Activated T-cell treated with anti-CD3 and anti-CD28 coated beads for 48 hours (primary cell): ENCODE results near the gene RPTOR.

Source experiments
- DNase-seq: peaks from one replicate; pipeline ENCODE4 v3.0.0-alpha.2; 2020; ENCODE audit warnings: low read depth

RPTOR gene

DNA sequence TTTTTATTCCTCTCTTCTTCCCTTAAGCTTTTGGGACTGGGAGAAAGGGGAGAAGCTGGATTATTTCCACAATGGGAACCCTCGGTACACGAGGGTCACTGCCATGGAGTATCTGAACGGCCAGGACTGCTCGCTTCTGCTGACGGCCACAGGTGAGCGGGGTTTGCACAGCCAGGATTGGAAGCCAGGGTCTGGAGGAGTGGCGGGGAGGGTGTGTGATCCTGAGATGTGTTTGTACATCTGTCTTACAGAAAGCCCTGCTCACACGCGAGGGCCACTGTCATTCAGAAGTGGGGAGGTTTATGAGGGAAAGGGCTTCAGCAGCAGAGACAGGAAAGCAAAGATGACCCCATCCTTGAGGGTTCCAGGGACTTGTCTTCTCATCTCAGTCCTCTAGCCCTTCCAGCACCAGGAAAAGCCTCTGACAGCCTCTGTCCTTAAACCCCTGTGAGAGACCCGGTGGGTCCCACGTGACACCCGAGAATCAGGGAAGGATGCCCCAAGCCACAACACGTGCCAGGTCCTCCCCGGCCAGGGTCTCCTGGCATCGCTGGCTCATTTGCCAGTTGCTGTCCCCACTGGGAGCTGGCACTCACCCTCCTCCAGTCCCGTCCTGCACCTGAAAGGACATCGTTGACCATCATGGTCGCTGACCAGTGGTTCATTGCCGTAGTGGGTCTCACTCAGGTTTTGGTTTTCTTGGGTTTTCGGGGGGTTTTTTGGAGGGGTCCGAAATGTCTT is 402.7 kb downstream of the RPTOR start:
- DNase-seq = no peak

DNA sequence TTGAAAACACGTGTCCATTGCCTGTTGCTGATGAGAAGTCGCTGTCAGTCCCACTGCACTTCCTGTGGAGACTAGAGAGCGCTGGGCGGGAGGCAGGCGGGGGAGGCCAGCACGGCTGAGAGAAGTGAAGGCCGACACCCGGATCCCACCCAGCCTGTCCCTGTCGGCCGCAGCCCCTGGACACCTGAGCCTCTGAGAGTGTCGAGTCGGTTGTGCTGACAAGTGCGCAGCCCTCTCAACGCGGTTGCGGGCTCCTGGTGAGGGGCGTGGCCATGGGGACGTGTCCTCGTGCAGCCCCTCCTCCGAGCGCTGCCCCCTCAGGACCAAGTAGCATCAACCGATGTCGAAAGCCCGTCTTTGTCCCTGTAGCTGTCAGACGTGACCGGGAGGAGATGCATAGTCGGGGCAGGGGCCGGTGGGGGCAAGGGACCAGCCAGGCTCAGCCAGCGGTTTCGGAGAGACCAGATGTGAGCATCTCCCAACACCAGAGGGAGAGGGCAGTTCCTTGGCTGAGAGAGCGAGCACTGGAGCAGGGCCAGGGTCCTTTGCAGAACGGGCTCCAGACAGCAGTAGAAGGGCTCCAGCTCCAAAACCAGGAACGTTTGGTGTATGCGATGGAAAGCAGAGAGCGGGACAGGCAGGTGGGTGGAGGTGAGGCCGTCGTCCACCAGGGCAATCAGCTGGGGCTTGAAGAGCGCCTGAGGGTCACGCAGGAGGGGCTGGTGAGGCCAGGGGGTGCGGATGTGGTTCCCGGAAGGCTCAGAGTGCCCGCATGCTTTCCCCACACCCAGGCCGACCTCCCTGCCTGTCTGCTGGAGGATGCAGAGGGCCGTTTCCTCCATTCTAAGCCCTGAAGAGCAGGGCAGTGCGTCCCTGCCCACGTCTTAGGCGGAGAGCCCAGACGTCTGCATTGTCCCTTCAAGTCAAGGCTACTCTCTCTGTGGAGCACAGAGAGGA is 403.7 kb downstream of the RPTOR start:
- no peak for DNase-seq

DNA sequence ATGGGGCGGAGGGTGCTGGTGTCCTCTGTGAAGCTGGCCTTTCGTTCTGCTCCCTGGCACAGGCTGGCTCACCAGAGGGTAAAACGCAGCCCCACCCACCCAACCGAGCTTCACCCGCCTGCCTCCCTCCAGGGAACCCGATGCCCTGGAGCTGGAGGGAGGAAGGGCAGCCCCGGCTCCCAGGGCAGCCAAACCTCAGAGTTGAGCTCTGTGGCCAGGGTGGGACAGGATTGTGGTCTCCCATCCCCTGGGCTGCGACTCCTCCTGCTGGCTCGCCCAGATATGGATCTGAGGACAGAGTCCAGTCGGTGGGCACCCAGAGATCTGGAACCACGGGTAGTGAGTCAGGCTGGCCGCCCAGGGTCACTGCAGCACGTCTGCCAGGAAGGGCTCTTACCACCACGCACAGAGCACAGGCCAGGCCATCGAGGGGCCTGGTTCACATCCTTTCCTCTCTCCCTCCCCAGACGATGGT is 404.4 kb downstream of the RPTOR start:
- DNase-seq = no peak

GRCh38 chr17:80949451-80950421 is 405.1 kb downstream of the RPTOR start:
- no peak for DNase-seq

- no peak for DNase-seq
These were observed 406.0 kb downstream of the RPTOR start for GRCh38 chr17:80950466-80951120.

GRCh38 chr17:80951121-80952090 is 406.8 kb downstream of the RPTOR start:
- no peak for DNase-seq

- DNase-seq = no peak
These were observed 407.7 kb downstream of the RPTOR start for GRCh38 chr17:80952291-80952690.

DNA sequence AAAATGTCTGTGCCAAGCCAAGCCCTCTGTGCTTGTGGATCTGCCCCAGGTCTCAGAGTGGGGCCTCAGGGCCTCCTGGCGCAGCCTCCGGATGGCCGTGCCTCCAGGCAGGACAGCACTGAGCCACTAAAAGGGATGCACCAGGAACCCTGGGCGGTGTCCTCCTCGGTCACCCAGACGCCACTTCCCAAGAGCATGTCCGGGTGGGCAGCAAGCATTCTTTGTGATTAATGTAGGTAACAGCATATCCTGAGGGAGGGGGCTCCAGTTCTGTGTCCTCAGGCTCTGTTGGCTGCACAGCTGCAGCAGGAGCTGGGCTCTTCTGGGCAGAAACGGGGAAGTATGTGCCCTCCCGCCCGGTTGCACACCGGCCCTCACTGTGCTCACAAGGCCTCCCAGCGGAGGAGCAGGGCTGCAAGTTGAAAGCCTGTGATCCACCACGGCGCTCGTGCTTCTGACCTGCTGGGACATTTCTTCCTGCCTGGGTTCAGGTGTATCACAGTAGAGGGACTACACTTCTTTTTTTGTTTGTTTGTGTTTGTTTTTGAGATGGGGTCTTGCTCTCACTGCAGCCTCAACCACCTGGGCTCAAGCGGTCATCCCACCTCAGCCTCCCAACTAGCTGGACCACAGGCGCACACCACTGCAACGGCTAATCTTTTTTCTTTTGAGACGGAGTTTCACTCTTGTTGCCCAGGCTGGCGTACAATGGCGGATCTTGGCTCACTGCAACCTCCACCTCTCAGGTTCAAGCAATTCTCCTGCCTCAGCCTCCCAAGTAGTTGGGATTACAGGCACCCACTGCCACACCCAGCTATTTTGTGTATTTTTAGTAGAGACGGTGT is 409.1 kb downstream of the RPTOR start:
- no peak for DNase-seq

DNA sequence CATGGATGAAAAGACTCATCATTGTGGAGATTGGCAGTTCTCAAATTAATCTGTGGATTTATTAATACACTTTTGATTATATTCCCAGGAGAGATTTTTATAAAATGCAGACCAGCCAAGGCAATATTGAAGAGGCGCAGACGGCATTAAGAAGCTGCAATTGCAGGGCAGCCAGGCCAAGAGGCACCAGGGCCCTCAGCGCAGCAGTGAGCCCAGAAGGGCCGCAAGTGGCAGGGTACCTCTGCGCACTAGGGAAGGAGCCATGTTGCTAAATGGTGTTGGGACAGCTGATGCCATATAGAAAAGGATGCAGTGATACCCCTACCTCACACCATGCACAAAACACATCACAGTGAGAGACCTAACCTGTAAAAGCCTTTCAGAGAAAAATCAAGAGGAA is 410.4 kb downstream of the RPTOR start:
- no peak for DNase-seq

DNA sequence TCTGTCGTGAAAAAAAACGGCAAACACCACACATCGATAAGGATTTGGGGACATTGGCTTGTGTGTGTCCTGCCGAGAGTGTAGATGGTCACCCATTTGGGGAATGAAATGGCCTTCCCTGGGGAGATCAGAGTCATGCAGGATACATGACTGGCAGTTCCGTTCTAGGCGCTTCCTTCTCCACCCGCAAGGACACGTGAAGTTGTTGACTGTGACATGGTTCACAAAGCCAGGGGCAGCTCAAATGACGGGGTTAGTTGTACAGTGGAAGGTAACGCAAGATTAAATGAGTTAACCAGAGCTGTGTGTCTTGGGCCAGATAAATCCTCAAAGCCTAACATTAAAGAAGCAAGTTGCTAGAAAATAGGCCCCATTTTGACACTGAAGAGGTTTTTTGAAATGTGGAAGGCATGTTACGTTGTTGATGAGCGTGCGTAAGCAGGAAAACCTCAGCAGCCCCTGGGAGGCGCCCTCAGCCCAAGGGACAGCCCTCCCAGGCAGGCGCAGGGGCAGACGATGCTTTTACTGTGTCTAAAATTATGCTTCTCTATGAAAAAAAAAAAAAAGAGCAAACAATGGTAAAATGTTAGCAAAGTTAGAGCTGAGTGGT is 411.1 kb downstream of the RPTOR start:
- DNase-seq = no peak

DNA sequence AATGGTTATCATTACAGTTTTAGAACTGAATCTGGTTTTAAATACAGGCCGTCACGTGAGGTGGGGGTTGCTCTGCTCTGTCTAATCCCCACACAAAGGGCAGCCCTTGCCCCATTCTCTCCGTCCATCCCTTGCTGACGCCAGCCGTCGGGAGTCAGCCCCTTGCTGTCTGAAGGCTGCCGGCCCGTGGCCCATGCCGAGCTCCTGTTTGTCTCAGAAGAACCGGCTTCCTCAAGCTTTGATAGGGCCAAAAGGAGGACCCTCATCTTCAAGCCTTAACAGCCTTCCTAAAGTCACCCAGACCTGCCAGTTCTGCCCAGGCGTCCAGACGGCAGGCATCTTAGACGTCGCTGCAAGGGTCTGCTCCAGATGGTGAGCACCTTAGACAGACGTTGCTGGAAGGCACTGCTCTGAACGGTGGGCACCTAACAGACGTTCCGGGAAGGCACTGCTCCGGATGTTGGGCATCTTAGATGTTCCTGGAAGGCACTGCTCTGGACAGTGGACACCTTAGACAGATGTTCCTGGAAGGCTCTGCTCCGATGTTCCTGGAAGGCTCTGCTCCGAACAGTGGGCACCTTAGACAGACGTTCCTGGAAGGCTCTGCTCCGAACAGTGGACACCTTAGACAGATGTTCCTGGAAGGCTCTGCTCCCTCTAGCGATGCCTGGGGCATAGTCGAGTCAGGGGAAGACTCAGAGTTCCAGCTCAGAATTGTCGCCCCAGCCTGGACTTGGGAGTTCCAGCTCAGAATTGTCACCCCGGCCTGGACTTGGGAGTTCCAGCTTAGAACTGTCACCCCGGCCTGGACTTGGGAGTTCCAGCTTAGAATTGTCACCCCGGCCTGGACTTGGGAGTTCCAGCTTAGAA is 411.9 kb downstream of the RPTOR start:
- no peak for DNase-seq

- DNase-seq = no peak
These were observed 412.9 kb downstream of the RPTOR start for GRCh38 chr17:80957461-80957941.

DNA sequence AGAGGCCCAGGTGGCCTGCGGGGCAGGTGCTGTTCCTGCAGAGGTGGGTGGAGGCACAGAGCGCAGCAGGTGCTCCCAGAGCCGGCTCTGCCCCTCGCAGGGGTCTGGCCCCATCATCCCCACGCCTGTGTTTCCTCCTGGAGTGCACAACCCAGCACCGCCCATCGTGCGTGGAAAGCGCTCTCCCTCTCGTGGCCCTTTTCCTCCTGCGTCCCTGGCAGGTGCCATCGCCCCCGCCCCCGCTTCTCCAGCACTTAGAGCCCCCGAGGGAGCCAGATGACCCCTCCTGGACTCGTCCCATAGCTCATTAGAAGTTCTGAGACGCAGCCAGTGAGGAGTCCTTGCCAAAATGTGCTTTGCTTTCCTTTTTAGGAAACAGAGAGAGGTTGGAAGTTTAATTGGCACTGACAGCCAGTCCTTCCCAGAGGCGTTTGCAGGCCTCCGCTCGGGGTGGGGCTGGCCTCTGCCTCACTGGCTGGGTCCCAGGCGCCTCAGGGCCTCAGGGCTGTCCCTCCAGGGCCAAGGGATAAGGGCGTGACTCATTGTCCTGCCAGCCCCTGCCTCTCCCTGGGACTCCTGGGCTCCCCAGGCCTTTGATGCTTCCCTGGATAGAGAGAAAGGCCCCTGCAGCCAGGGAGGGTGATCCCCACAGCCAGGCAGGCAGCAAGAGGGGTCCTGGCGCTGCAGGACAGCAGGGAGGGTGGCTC is 414.8 kb downstream of the RPTOR start:
- no peak for DNase-seq

GRCh38 chr17:80960037-80960796 is 415.6 kb downstream of the RPTOR start:
- DNase-seq = no peak

DNA sequence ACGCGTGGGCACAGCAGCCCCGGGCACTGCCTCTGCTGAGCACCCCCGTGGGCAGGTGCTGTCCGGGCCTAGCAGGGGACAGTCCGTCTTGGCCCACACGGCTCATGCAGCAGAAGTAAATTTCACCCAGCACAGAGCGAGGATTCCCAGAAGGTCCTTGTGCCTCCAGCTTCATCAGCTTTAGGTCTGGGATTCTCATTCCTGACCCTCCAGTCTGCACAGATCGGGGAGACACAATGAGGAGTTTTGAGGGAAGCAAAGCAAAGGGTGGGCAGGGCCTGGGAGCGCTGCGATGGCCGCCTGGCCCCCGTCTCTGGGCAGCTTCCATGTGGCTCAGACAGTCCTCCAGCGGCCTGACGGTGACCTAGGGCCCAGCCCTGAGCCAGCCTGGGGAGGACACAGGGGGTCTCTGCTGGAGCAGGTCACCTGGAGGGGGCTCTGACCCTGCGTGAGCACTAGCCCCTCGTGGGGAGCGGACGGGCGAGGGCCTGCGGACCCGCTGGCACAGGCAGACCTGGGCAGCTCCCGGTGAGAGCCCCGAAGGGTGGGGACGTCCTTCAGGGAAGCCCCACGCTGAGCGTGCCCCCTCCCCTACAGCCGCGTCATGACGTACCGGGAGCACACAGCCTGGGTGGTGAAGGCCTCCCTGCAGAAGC is 416.3 kb downstream of the RPTOR start:
- DNase-seq = no peak
